GM10847 (cell line): ENCODE measurements around the gene CD200.

Experiments used
- POLR2A ChIP-seq: IDR thresholded peaks from 2 replicates; pipeline ENCODE4 v1.6.1; 2011; ENCODE audit not compliant: insufficient read length; ENCODE audit errors: extremely low read depth

Gene CD200

DNA sequence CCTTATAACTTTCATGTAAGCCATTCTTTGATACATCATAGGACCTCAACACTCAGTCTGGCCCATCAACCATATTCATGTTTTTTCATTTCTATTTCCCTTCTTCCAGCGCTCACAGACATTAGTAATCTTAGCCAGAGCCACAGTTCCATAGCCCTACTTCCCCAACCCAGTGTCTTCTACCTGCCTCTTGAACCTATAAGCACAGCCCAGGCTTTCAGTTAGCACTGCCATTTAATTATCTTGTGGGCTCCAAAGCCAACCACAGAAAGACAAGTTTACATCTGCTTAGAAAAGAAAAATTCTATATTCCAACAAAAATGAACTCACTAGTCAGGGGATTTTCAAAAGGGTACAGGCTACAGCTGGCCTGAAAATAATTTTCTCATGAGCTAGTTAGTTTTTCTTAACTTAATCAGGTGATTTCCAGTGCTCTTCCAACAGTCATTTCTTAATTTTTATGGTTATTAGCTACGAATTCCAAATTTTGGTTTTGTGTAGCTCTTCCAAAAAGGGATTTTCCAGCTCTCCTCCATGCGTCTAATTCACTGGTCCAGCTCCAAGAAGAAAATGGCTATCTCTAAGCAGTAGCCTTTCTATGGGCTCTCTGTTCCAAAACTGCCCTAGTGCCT is 13.7 kb downstream of the CD200 start:
- no peak for TF ChIP-seq POLR2A

DNA sequence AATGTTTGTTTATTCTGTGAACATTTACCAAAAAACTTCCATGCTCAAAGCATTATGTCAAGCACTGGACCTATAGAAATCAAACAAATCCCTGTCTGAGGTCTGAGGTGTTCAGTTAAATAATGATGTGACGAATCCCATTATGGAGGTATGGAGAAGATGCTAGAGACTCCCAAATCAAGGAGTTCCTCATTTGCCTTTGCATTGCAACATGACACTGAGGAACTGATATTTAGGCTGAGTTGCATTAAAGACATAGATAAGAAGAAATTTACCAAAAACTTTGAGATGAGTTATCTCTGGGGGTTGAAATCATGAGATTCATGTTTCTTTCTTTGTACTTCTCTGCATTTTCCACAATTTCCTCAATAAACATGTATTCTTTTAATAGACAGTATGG is 16.0 kb downstream of the CD200 start:
- TF ChIP-seq POLR2A = no peak

DNA sequence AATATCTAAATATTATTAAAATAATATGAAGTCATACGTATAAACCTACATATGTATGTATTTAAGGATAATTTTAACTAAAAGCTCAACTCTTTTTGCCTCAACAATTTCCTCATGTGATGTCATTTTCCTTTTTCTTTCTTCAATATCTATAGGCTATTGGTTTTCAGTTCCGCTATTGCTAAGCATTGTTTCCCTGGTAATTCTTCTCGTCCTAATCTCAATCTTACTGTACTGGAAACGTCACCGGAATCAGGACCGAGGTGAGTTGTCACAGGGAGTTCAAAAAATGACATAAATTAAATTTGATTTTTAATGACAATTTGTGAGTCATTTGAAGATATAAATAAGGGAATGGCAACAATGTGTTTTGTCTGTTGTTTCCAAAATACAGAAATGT is 16.6 kb downstream of the CD200 start:
- TF ChIP-seq POLR2A = no peak

GRCh38 chr3:112350018-112350810 is 17.3 kb downstream of the CD200 start:
- TF ChIP-seq POLR2A = no peak

DNA sequence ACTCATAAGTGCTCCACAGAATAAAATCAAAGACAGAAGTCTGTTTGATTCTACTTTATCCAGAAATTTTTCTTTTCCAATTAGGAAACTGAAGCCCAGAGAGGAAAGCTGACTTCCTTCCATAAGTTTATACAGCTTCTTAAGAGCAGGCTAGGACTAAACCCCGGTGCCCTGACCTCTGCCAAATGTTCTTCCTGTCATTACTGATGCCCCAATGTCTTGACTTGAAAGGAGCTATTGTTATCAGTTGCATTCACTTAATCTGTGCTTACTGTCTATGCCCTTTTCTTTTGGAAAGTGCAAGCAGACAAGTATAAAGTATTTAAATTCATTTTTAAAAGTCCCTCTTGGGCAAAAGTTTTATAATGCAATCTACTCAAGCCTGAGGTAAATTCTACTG is 18.1 kb downstream of the CD200 start:
- no peak for TF ChIP-seq POLR2A

DNA sequence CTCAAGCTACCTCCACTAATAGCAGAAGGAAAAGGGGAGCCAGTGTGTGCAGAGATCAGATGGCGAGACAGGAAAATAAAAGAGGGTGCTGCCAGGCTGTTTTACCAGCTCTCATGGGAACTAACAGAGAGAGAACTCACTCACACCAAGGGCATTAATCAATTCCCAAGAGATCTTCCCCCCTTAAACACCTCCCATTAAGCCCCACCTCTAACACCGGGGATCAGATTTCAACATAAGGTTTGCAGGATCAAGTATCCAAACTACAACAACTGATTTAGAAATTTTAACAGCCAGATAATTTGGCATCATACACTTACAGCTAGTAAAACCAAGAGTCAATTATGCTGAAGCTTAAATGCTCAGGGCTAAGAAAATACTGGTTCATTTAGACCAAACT is 18.9 kb downstream of the CD200 start:
- TF ChIP-seq POLR2A = no peak

GRCh38 chr3:112352720-112353119 is 19.8 kb downstream of the CD200 start:
- TF ChIP-seq POLR2A = no peak

GRCh38 chr3:112353365-112353764 is 20.4 kb downstream of the CD200 start:
- TF ChIP-seq POLR2A = no peak

DNA sequence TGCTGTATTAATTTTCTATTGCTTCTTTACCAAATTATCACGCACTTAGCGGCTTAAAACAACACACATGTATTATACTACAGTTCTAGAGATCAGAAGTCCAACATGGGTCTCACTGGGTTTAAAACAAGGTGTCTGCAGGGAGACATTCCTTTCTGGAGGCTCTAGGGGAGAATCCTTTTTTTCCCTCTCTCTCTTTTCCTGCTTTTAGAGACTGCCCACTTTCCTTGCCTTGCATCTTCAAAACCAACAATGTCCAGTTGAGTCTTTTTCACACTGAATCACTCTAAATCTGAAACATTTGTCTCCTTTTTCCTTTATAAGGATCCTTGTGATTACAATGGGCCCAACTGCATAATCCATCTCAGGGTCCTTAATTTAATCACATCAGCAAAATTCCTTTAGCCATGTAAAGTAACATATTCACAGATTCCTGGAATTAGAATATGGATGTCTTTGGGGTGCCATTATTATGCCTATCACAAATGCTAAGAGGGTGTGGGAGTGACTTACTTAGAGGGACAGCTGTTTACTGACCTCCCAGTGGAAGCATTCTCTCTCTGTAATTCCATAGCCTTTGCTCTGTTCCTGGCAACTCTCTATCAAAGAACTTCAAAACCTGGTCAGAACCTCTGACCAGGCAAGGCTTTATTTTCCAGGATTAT is 21.8 kb downstream of the CD200 start:
- no peak for TF ChIP-seq POLR2A

DNA sequence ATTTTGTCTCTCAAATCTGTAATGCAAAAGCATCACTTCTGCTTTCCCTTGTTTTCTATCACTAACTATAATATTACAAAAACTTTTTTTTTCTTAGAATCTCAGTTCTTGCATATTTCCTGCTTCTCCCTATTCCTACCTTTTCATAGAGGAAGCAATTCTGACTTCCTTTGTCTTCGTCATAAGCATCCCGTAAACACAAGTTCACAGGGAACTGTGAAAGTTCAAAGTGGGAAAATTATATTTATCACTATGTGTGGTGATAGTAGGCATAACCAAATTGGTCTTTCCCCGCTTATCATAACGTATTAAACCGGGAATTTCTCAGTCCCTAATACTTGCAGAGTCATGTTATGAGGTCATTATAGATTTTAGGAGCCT is 22.3 kb downstream of the CD200 start:
- no peak for TF ChIP-seq POLR2A

GRCh38 chr3:112357930-112358780 is 25.2 kb downstream of the CD200 start:
- no peak for TF ChIP-seq POLR2A

DNA sequence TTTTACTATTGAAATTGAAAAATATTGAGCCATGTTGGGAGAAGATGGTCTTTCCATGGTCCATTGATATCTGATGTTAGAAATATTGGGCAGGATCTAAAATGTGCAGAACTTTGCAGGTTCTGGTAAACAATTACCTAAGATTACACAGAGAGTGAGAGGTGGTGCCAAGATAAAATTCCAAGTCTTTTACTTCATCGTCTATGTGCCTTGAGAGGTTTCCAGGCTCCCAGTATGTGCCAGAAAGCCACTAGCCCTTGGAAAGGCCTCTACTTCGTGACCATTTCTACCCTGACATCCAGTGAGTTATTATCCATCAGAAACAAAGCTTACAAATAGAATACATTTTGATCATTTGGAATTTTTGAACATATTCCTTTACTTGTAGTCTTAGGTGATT is 27.6 kb downstream of the CD200 start:
- no peak for TF ChIP-seq POLR2A

DNA sequence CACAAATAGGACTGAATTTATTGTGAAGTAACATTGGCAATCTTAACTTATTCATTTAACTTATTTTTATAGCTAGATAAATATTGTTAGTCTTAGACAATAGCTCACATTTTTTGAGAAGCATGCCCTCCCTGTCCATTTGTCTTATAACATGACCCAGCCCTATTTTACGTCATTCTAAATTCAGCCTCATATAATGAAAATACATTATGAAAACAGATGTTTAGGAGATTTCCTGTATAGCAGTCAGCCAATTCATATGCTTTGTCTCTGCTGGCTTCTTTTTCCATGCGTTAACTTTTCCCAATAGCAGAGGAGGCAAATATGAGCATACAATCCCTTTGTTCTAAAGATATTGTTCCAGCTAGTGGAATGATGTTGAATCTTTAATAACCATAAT is 29.3 kb downstream of the CD200 start:
- no peak for TF ChIP-seq POLR2A

- TF ChIP-seq POLR2A = no peak
Measured at GRCh38 chr3:112364291-112364690, 31.3 kb downstream of the CD200 start.

DNA sequence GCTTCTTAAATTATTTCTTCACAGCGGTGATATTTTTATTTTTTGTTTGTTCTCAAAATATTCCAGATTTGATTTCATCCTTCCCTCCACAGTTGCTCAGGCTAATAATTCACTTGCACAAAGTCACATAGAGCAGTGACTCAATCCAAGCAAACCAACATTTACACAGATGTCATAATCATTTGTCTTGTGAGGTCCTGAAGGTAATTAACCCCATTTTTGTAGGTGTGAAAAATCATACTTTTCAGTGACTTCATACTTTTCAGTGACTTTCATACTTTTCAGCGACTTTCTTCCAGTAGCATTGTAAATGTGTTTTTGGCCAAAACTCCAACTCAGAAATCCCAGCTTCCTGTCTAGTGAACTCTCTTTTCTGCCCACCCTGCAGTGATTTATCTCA is 32.1 kb downstream of the CD200 start:
- no peak for TF ChIP-seq POLR2A
